Posterior cingulate gyrus (tissue), 11 donors: ENCODE measurements around the gene CPLANE2.
"Not testable (repeated sequence)": the region's sequence is repeated elsewhere in the genome, so short reads cannot be mapped to it uniquely, and the experiment has no call there.

Experiments
- DNase-seq, 10 donors: peaks; one replicate each; pipeline versions ENCODE4 v3.0.0 to v3.0.0-alpha.2; 2020 to 2021; ENCODE audit warnings: mixed read lengths in 3 of 10
- intact Hi-C: fragments of 100-400 bp; cut with DNase I; formaldehyde crosslinking; loops from one replicate; pipeline ENCODE4 v1.15.1; 2023

Gene CPLANE2

DNA sequence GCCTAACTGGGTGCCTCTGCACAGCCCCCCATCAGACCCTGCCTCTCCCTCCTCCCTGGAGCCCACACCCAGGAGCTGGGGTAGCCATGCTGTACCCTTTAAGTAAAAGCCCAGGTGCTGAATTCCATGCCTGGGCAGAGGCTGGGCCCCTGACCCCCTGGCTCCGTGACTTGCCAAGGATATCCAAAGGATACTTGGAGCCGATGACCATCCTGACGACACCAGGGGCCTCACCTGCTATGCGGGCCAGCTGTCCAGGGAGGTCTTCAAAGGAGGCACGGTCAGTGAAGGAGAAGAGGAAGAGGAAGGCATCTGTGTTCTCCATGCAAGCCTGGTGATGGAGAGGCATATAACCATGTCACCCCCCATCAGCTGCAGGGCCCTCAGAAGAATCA is 4.7 kb downstream of the CPLANE2 start:
- intact Hi-C loops = no loop called here
- peak in 1 of 10 donors; percentile 60 for DNase-seq

DNA sequence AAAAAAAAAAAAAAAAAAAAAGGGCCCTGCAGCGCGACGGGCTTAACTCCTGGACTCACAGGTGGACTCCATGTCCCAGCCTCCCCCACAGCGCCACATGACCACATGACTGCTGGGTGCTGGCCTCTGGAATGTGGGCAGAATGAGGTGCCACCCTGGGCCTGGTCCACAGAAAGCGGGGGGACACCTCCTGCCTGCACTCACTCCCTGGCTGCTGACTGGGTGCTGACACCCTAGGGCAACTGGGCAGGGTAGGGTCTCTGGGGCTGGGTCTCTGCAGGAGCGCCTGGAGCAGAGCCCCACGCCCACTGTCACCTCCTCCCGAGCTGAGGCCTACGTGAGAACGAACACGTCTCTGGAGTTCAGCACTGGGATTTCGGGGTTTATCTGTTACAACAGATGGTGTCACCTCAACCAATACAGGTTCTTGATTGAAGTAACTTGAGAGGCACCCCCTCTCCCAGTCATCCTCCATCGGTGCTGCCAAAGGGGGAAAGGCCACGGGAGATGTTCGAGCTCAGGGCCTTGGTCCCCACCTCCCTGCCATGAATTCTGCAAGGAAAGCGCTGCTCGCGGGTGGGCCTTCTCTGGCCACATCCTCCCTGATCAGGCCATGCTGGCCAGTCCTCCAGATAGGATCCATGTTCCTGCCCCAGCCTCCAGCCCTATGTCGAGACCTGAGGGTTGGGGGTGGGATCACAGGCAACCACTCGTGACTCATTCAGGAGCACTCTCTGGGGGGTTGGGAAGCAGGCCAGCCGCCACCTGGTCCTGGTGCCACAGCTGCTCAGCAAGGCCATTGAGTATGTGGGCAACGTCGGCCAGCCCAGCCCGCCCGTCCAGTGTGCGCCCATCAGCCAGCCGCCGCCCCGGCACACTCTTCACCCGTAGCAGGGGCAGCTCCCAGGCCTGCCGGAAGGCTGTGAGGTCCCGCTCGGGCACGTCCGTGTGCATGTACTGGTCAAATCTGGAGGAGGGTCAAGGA is 5.4 kb downstream of the CPLANE2 start:
- intact Hi-C loops = no loop called here

DNA sequence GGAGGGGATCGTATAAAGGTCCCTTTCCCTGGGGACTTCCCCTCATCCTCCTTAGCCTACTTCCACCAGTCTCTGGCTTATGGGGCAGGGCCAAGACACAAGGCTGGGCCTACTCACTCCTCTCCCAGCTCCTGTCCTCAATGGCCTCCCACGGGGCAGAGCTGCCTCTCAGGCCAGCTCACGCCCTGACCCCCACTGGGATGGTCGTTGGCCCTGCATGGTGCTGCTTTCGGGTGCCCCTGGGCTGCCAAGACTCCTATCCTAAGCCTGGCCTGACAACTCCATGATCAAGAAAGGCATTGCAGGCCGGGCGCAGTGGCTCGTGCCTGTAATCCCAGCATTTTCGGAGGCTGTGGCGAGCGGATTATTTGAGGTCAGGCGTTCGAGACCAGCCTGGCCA is 6.2 kb downstream of the CPLANE2 start:
- intact Hi-C loops = no loop called here
- peak in 1 of 10 donors; percentile 65 for DNase-seq

More for the DNA sequence above, 5.4 kb downstream of the CPLANE2 start:
- peak in 2 of 10 donors; percentile 86 for DNase-seq

DNA sequence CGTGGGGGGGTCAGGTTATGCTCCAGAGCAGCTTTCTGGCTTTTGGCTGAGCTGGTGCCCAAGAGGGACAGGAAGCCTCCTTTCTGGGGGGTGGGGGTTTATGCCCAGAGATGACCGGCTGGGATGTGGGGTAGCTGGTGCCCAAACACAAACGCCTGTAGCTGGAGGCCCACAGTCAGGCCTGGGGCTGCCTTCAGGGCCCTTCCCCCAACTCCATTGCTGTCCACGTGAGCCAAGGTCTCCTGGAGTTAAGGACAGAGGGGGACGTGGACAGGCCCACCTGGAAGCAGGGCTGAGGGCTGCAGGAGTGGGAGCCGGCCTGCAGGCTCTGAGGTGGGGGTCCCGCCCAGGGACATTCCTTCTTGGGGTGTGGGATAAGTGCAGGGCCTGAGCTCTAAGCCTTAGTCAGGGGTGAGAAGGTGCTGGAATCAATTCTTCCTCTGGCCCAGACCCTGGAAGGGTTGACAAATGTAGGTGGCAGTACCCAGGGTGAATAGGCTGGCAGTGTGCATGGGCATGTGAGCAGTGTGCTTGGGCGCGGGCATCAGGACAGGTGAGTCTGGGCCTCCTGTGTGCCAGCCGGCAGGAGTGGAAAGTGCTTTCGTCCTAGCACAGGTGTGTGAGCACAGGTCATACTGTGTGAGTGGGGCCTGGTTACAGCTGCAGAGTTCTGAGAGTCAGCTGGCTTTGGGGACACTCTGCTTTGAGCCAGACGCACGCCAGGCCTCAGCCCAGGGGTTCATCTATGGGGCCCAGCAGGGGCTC is 6.8 kb downstream of the CPLANE2 start:
- intact Hi-C loops = no loop called here
- peak in 1 of 10 donors; percentile 74 for DNase-seq

DNA sequence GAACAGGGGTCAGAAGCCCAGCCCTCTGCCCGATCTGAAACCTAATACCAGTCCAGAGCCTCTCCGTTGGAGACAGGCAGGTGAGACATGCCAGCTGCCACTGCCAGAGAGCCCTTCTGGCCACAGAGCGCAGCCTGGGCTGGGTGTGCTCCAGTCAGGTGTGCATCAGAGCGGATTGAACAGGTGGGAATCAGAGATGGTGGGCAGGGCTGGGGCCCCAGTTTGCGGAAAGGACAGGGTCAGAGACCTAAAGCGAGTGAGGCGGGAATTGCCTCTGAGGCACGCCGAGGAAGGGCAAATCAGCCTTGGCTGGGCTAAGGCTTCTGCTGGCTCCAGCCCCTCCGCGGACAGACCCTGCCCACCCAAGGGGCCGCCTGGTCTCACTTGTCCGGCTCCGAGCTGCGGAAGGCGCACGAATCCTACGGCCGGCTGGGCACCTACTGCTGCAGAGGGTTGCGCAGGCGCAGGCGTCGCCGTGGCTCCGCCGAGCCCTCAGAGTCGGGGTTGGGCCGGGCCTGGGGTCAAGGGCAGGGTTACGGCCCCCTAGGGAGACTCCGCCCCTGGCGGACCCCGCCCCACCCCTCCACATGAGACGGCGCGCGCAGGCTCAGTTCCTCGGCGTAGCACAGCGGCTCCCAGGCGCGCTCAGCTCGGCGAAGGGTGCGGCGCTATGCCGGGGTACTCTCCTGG is 10.3 kb downstream of the CPLANE2 start:
- peak in 3 of 10 donors; percentile 23 to 75 (median 72) for DNase-seq
- intact Hi-C loops = no loop called here

DNA sequence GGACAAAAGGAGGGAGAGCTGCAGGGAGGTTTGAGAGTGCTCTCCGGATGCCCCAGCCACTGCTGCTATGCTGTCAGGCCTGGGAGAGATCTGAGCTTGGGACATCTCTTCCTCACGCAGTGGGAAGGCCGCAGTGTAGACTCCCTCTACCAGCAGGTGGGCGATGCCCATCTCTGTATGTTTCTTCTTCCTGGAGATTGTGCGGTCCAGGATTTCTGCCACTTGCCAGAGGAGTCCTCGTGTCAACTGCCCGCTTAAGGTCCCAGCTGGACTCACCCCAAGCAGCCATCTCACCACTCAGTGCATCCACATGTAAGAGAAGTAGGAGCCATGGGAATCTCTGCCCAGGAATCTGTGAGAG is 10.9 kb downstream of the CPLANE2 start:
- DNase-seq = peak in 2 of 10 donors; percentile 24 to 53
- intact Hi-C loops = no loop called here

DNA sequence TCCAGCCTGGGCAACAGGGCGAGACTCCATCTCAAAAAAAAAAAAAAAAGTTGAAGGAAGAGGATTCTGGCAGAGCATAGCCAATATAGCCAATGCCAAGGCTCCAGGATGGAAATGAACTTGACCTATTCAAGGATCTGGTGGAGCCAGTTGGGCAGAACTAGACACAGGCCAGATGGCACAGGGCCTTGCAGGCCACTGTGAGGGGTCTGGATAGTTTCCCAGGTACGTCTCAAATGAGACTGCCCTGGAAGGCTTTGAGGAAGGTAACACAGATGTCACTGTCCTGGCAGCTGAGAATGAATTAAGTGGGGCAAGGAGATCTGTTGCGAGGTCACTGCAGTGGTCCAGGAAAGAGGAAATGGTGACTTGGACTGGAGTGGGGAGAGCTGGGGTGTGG is 12.5 kb downstream of the CPLANE2 start:
- intact Hi-C loops = no loop called here
- DNase-seq = no peak

DNA sequence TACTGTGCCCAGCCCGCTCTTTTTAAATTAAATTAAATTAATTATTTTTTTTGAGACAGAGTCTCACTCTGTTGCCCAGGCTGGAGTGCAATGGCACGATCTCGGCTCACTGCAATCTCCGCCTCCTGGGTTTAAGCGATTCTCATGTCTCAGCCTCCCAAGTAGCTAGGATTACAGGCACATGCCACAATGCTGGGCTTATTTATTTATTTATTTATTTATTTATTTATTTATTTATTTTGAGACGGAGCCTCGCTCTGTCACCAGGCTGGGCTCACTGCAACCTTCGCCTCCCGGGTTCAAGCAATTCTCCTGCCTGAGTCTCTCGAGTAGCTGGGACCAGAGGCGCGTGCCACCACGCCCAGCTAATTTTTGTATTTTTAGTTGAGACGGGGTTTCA is 14.3 kb downstream of the CPLANE2 start:
- DNase-seq, intact Hi-C loops: not testable (repeated sequence)

DNA sequence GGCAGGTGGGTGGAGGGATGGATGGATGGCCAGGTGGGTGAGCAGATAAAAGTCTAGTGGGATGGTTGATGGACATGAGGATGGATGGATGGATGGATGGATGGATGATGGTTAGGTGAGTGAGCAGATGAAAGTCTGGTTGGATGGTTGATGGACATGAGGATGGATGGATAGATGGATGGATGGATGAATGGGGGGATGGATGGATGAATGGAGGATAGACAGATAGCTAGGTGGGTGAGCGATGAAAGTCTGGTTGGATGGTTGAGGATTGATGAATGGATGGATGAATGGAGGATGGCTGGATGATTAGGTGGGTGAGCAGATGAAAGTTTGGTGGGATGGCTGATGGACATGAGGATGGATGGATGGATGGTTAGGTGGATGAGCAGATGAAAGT is 15.5 kb downstream of the CPLANE2 start:
- intact Hi-C loops = no loop called here
- DNase-seq = no peak

DNA sequence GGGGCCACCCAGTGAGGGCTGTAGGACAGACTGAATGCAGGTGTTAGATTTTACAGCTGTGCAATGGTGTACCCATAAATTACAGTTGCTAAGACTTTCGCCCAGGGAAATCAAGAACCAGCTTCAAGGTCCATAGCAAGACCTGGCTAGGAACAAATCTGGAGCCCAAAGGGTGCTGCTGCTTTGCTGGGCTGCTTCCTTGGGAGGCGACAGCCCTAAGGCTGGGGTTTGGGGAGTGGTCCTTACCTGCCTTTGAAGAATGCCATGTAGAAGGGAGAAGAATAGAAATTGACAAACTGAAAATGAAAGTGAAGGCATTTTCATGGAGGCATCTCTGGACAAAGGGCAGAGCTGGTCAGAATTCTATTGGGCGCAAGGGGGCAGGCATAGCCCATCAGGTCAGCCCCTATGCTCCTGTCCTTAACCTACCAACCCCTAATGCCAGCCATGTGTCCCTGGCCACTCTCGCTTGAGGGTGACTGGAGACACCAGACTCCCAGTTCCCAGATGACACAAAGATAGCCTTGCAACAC is 16.9 kb downstream of the CPLANE2 start:
- no peak for DNase-seq
- intact Hi-C loops = no loop called here

DNA sequence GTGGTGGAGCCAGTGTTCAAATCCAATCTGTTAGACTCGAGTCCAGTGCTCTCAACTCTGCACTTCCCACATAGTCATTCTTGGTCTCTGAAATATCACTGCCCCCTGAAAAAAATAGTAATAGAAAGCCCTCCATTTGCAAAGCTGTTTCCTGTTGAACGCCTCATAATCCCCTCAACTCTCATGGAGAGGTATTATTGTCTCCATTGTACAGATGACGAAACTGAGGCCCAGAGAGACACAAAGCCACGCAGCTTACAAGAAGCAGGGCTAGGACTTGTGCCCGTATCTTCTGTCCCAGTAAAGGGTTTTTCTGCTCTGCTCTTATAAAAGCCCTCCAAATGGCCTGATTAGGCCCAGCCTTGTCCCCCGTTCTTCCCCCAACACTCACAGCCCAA is 18.3 kb downstream of the CPLANE2 start:
- intact Hi-C loops = no loop called here

DNA sequence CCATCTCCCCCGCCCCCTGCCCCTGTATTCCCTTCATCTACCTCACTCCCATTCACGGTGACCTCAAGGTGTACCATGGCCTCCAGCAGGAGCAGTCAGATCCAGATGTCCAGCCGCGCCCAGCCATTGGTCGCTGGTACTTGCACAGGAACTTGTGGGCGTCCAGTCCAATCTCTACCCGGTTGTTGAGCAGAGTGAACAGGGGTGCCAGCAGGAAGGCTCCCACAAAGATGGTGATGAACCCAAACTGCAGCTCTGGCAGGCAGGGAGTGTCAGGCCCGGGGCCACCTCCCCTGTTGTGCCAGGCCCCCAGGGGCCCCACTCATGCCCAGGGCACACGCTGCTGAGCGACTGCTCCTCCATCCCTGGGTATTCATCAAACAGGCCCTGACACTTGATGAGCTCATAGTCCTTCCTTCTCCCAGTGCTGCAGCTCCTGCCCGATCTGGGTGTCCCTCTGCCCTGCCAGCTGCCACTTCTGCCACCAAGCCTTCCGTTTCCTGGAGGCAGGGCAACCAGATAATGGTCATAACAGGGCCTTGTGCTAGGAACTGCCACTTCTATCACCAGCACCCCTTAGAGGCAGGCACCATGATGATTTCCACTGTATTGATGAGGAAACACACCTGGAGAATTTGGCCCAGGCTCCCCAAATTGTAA is 18.8 kb downstream of the CPLANE2 start:
- intact Hi-C loops = no loop called here
- DNase-seq = peak in 1 of 10 donors; percentile 62

More for the DNA sequence above, 18.3 kb downstream of the CPLANE2 start:
- DNase-seq = no peak

DNA sequence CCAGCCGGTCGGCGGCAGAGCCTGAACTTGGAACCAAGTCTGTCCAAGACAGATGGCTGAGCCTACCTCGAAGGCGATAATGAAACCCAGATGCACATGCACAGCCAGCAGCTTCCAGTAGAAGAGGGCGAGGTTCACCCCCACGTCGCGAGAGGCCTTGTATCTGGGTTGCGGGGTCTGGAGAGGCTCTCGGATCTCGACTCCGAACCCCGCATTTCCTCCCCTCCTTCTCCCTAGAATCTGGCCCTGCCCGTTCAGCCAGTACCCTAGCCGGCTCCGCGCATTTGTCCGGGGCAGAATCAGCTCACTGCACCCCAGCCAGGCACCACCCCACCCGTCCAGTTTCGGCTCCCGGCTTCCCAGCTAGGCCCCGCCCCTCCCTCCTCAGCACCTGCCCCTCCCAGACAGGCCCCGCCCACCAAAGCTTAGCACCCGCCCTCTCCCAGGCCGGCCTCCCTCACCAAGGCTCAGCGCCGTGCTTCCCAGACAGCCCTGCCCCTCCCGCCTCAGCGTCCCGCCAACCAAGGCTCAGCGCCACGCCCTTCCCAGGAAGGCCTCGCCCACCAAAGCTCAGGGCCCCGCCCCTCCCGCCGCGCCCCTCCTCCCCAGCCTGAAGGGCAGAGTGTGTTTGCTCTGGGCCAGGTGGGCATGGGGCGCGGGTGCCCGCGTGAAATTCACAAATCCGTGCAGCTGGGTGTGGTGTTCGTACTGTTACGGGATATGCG is 19.8 kb downstream of the CPLANE2 start:
- intact Hi-C loops = no loop called here
- DNase-seq = peak; percentile 70 to 99 (median 90)

DNA sequence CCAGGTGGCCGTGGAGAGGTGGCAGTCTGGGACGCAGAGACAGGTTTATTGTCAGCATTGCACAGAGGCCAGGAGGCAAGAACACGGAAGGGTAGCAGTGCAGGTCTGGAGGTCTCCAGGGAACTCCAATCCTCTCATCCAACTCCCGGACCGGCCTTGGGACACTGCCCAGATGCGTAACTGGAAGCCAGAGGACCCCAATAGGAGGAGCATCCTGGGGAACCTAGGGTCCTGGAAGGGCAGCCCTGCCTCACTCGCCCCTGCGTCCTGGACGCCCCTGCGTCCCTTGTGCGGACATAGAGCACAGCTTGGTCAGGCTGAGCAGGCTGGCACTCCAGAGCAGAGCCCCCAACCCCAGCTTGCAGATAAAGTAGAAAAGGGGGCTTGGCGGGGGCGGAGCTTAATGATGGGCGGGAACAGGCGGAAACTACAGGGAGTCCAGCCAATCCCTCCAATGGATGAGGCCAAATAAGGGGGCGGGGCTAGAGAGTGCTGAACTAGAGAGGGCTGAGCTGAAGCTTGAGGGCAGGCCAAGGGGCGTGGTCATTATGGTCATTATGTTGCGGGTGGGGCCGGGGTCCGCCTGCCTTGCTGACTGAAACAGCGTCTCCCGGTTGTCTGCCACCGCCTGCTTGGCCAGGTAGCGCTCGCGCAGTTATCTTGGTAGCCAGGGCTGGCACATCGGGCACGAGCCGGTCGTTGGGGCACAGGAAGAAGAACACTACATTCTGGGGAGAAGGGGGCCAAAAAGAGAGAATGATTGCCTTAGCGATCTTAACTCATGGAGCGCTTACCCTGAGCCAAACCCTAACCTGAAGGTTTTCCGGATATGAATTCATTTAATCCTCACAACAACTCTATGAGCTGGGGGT is 20.9 kb downstream of the CPLANE2 start:
- intact Hi-C loops = no loop called here
- DNase-seq = peak in 7 of 10 donors; percentile 37 to 87 (median 50)

DNA sequence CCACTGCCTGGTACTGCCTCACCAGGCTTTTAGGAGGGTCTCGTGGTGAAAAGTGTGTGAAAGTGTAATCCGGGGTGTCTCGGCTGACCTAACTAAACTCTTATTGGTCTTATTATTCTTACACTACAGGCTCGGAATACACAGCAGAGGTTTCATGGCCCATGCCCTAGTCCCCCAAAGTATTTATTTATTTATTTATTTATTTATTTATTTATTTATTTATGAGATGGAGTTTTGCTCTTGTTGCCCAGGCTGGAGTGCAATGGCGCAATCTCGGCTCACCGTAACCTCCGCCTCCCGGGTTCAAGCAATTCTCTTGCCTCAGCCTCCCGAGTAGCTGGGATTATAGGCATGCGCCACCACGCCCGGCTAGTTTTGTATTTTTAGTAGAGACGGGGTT is 21.7 kb downstream of the CPLANE2 start:
- DNase-seq = peak in 1 of 10 donors; percentile 29
- intact Hi-C loops = not testable (repeated sequence)

DNA sequence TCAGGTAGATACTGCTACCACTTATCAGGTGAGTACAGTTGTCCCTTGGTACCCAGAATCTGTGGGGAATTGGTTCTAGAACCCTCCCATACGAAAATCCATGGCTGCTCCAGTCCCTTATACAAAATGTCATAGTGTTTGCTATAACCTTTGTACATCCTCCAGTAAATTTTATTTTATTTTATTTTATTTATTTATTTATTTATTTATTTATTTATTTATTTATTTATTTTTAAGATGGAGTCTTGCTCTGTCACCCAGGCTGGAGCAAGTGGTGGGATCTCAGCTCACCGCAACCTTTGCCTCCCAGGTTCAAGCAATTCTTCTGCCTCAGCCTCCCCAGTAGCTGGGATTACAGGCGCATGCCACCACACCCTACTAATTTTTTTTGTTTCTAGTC is 23.4 kb downstream of the CPLANE2 start:
- peak in 1 of 10 donors; percentile 27 for DNase-seq
- intact Hi-C loops = not testable (repeated sequence)

DNA sequence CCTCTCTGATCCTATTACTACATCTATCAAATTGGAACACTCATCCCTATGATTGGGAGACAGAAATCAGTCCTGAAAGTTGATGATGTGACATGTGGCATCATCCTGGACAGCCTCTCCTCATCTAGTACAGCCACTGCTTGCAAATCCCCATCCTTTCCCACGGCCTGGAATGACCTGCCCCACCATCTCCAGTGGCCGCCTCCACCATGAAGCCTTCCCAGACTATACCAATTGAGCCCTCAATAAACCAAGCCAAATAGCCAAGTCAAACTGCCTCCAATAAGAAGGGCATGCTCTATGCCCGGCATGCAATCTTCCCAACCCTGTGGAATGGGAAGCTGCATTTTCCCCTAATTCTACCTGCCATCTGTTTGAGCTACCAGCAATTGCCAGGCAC is 24.0 kb downstream of the CPLANE2 start:
- DNase-seq = no peak
- intact Hi-C loops = no loop called here

DNA sequence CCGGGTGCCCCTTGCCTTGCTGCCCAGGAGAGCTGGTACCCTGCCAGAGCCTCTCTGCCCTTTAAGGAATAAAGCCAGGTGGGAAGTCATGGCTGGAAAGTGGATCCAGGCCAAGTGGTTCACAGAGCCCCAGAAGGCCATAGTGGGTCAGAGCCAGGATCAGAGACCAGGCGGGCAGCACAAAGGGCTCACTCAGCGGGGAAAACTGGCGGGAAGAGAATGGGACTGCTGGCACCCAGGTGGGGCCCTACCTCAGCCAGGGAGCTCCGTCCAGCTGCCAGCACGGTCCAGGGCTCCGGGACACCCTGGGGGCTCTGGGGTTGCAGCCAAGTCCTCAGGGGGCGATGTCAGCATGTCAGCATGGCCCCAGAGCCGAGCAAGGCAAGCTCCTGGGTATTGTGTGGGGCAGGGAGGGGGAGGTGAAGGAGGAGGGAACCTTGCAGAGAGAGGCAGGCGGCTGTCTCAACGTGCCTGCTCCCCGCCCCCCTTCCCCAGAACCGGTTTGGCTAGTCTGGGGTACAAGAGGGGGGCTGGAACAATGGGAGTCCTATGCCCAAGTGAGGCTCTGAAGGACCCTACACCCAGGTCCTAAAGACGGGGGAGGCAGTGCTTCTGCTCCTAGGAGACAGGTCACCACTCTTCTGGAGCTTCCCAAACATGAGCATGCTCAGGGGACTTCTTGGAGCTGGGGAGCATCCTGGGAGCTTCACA is 24.6 kb downstream of the CPLANE2 start, which contains the start of gene ARHGEF19:
Gene ARHGEF19, minus strand, starts transcription at position 402 of the 711 bp plus-strand sequence. CDS start 3,598 bp downstream, outside the sequence.
- intact Hi-C loops = no loop called here
- peak in 2 of 10 donors; percentile 57 to 71 for DNase-seq
